GM18951 (cell line): ENCODE results near the gene SP6.

Experiments
- POLR2A ChIP-seq: IDR thresholded peaks from 4 replicates; pipeline ENCODE4 v1.6.1; 2011; ENCODE audit warnings: mild to moderate bottlenecking; ENCODE audit not compliant: insufficient read length, insufficient read depth; ENCODE audit errors: extremely low read depth
- in situ Hi-C: fragments of 300-500 bp; cut with MboI; formaldehyde crosslinking; loops from one replicate; pipeline ENCODE4 v1.12.0; 2022; ENCODE audit warnings: low sequenced_read_pairs, mixed read lengths, inconsistent platforms; ENCODE audit not compliant: unreplicated experiment

SP6 gene

GRCh38 chr17:47856830-47857229 lies 5.9 kb upstream of the SP6 start:
- no peak for TF ChIP-seq POLR2A
- in situ Hi-C loops, result no loop called here

- in situ Hi-C loops, result no loop called here
- no peak for TF ChIP-seq POLR2A
Measured at GRCh38 chr17:47855737-47856136, 4.8 kb upstream of the SP6 start.

- in situ Hi-C loops, result no loop called here
- TF ChIP-seq POLR2A, result no peak
Measured at GRCh38 chr17:47853616-47854015, 2.7 kb upstream of the SP6 start.

GRCh38 chr17:47852113-47852949 lies 1.4 kb upstream of the SP6 start:
- no peak for TF ChIP-seq POLR2A
- in situ Hi-C loops, result no loop called here

- in situ Hi-C loops, result no loop called here
- TF ChIP-seq POLR2A, result no peak
Measured at GRCh38 chr17:47851764-47852112, 775 bp upstream of the SP6 start.

GRCh38 chr17:47850373-47850691 lies 631 bp downstream of the SP6 start:
- in situ Hi-C loops, result no loop called here
- no peak for TF ChIP-seq POLR2A

GRCh38 chr17:47848198-47848513 lies 2.8 kb downstream of the SP6 start:
- in situ Hi-C loops, result no loop called here
- no peak for TF ChIP-seq POLR2A

- in situ Hi-C loops, result no loop called here
- TF ChIP-seq POLR2A, result no peak
Measured at GRCh38 chr17:47847341-47848197, 3.4 kb downstream of the SP6 start.

- in situ Hi-C loops, result no loop called here
Measured at GRCh38 chr17:47846716-47847340, 4.1 kb downstream of the SP6 start.

GRCh38 chr17:47845716-47846075 lies 5.3 kb downstream of the SP6 start:
- in situ Hi-C loops, result no loop called here
- TF ChIP-seq POLR2A, result no peak

More at GRCh38 chr17:47846716-47847340, 4.1 kb downstream of the SP6 start:
- no peak for TF ChIP-seq POLR2A

- TF ChIP-seq POLR2A, result no peak
- in situ Hi-C loops, result loop anchor here (5.0 kb wide), 1 partner anchor 47 kb away; no protein-coding TSS in a partner anchor
Measured at GRCh38 chr17:47844814-47845715, 5.9 kb downstream of the SP6 start.

GRCh38 chr17:47844227-47844626 lies 6.7 kb downstream of the SP6 start:
- in situ Hi-C loops, result loop anchor here (5.0 kb wide), 1 partner anchor 48 kb away; no protein-coding TSS in a partner anchor
- TF ChIP-seq POLR2A, result no peak

- no peak for TF ChIP-seq POLR2A
- in situ Hi-C loops, result loop anchor here (5.0 kb wide), 1 partner anchor 49 kb away; no protein-coding TSS in a partner anchor
Measured at GRCh38 chr17:47843391-47843730, 7.6 kb downstream of the SP6 start.
